GM18861 (cell line): ENCODE measurements around the gene PCID2.
A peak's percentile ranks its signal among the peaks of the same experiment; 100 is the strongest.

Source experiments
- ATAC-seq: cut with Tn5 transposase; IDR thresholded peaks from one replicate; pipeline ENCODE4 v1.9.1; 2021; ENCODE audit not compliant: unreplicated experiment

PCID2 gene

DNA sequence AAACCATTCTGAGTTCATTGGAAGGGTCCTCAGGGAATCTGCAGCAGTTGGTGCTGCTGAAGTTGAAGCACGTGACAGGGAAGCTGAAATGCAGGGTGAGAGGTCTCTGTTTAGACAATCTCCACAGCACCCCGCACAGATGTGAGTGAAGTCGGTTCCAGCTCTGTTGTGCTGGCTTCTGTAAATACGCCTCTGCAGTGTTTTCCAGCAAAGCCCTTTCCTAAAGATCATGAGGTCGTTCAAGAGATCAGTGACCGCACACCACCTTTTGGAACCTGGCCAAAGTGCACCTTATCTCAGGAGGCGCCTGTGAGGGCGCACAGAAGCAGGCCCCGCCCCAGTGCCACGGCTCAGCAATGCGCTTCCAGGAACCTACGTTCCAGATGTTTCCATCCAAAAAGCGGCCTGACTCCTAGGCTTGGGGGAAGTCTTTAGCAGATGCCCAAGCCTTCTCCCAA, 11.7 kb upstream of the PCID2 start:
- no peak for ATAC-seq

- no peak for ATAC-seq
Measured at GRCh38 chr13:113219256-113219940, 10.9 kb upstream of the PCID2 start.

- no peak for ATAC-seq
Measured at GRCh38 chr13:113218586-113218985, 10.1 kb upstream of the PCID2 start.

- no peak for ATAC-seq
Measured at GRCh38 chr13:113216254-113217048, 8.0 kb upstream of the PCID2 start.

- ATAC-seq, result no peak
Measured at GRCh38 chr13:113211774-113212173, 3.3 kb upstream of the PCID2 start.

- no peak for ATAC-seq
Measured at GRCh38 chr13:113210833-113211232, 2.4 kb upstream of the PCID2 start.

GRCh38 chr13:113209759-113210421, 1.4 kb upstream of the PCID2 start:
- peak; percentile 28 for ATAC-seq

GRCh38 chr13:113209336-113209758, 878 bp upstream of the PCID2 start, which contains the start of gene CUL4A:
Gene CUL4A, plus strand, starts transcription at chr13:113209613. Its CDS starts 15 bp downstream, at chr13:113209628.
- ATAC-seq, result peak; percentile 15

DNA sequence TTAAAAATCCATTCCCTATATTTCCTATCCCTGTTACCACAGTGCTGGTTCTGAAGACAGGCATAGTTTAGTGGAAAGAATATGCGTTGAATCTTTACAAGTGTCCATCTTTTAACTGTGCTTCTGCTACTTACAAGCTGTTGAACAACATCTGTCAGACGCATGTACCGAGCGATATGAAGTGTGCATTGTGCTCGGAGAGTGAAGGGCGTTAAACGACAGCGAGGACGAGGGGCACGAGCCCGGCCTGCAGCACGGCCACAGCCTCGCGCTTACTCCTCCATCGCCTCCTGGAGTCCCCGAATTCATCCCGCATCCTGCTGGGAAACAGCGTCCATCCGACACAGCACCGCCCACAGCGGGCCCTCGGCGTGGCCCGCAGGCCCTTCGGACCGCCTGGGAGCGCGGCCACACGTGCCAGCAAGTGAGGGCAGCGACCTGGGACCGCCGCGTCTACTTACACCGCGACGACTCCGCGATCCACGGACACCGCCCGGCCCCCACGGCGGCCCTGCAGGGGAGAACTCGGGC, 514 bp downstream of the PCID2 start:
- peak; percentile 2 for ATAC-seq

GRCh38 chr13:113207460-113207859, 1.0 kb downstream of the PCID2 start:
- no peak for ATAC-seq

GRCh38 chr13:113205428-113205931, 3.0 kb downstream of the PCID2 start:
- ATAC-seq, result no peak

DNA sequence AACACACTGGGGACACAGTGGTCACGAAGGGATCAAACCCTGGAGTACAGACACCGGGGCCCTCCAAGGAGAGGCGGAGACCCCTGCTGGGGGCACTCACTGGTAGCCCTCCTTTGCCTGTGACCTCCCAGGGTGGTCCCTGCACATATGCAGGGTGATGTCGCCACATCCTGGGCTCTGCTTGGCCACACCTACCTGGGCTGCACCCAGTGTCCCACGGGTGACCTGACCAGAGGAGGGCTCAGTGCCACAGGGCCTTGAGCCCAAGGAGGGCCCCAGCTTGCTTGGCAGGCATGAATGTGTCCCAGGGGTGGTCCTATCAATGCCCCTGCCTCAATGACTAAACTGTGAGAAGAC, 4.1 kb downstream of the PCID2 start:
- no peak for ATAC-seq

DNA sequence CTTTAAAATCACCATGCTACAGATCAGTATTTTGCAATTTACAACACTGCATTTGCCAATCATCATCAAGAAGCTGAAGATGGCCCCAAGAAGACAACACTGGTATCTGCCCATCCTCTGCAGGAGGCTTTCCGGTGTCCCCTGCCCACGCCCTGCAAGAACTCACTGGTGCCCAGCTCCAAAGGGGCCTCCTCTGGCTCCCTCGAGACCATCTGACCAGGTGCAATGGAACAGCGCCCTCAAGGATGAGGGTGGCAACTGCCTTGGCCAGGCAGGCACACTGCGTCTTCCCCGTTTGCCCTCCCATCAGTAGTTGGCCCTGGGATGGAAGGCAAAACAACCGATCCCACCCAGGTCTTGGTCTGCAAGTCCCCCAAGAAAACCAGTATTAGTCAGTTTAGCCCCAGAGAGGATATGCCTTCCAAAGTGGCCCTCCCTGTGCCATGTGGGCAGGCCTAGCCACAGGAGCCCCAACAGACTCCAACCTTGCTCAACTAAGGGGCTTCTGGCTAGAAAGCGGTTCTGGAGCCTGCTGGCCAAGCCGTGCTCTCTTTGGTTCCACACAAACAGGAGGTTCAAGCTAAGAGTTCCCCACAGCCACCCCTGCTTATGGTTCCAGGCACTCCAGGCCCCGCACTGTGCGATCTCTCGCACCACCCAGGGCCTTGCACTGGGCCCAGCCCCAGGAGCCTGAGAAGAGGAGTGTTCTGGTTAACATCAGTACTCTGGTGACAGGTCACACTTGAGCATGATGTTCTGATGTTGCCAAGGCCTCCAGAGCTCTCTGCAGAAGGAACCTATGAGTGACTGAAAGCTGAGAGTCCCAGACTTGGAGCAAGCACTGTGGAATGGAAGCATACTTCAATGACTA, 4.7 kb downstream of the PCID2 start:
- ATAC-seq, result no peak

DNA sequence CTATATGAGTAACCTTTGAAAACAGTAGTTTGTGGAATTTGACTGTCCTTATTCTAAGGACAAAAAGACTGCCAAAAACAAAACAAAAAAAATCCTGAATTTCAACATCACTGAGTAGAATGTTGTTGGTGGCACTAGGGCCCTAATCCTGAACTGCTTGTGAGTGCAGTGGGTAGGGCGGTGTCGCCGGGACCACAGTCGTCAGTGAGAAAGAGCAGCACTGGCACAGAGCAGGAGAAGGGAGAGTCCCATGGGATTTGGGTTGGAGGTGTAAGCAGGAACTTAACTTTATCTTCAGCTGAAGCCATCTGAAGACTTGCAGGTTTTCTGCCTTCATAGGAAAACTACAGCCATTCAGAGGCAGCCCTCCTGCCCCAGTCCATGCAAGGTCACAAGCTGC, 5.6 kb downstream of the PCID2 start:
- ATAC-seq, result no peak

DNA sequence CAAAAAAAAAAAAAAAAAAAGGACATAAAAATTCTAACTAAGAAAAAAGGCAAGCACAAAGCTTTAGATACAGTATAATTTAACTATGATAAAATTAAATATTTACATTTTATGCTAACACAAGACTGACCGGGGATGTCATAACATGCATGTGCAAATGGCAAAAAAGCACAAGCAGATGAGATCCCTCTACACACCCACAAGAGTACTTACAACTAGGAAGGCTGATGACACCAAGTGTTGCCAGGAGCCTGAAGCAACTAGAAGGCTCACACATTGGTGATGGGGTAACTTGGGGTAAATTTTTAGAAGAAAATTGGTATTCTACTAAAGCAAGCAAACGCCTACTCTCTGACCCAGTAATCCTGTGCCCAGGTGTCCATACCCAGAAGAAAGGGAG, 6.7 kb downstream of the PCID2 start:
- no peak for ATAC-seq

DNA sequence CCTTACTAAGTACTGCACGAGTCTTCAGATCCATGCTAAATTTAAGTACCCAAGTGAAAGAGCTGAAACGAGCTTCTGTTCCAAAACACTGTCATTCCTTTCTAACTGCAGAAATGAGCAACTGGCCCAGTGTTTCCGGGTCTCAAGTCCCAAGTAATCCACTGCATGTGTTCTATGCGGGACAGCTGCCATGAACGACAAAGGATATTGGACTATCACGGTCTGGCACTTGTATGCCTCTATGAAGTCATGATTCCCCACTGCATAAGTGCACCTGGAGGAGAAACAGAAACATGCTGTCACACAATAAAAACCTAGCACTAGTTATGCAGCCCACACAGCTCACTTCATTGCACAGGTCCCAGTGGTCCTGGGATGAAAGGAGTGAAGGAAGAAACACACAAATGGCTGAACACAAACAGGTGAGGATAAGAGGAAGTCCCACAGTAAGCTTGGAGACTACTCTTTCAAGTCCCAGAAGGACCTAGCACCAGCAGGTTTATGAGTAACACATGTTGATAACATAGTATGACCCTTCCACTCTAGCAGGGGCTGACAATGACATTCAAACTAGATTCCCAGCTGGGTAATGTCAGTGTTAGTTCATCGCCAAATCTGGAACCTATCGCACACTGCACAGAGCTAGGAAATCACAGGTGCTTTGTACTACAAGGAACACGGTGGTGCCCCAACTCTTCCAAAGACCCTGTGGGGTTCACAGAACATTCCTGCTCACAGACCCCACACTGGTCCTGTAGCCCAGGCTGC, 11.3 kb downstream of the PCID2 start:
- ATAC-seq, result no peak

- no peak for ATAC-seq
Measured at GRCh38 chr13:113195360-113195759, 13.1 kb downstream of the PCID2 start.

DNA sequence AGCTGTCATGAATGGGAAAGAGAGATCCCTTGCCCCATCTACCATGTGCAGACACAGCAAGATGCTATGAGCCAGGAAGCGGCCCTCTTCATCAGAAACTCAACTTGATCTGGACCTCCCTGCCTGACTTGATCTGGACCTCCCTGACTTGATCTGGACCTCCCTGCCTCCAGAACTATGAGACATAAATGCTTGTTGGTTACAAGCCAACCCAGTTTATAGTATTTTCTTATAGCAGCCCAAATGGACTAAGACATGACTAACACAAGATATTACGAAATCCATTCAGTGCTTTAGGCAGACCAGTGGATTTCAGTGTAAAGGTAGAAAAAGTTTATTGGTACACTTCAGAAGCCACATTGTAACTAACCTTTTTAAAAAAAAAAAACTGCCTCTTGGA, 15.6 kb downstream of the PCID2 start:
- ATAC-seq, result no peak

DNA sequence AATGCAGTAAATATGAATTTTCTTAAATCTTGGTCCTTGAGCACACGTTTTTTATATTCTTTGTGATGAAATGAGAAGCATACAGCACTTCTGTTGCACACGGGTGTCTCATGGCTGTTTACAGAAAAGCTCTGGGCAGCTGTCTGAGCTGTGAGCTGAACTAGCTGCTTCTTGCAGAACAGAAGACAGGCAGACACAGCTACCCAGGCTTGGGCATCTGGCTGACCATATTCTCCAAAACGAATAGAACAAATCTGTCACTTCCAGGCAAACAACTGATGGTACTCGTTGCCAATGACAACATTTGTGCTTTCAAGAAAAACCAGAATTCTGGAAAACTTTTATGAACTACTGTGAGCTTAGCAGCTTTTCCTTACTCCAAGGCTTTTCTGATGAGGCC, 16.2 kb downstream of the PCID2 start:
- ATAC-seq, result no peak

DNA sequence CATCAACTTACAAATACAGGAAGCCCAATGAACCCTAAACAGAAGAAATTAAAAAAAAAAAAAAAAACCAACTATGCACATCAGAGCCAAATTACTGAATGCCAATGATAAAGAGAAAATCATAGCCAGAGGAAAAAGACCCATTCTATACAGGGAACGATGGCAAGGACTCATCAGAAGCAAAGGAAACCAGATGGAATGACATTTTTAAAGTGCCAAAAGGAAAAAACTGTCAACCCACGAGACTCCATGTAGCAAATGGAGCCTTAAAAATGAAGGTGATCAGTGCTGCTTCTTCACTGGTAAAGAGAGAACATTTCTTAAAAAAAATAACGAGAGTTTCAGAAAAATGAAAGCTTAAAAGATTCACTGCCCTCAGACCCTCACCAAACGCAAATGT, 18.3 kb downstream of the PCID2 start:
- ATAC-seq, result no peak
